Measurements from ENCODE around the gene HYAL2. TPM values are rescaled to one million over a fixed set of nuclear protein-coding genes. Genes with fewer than 3 reads are reported as not detected.

HYAL2 gene
- total and polyA plus RNA-seq, 2 of the 8 experiments (the other 6 are each of a cell fraction or from before 2014, with no cell fraction given), result 51.9 to 176 TPM

DNA sequence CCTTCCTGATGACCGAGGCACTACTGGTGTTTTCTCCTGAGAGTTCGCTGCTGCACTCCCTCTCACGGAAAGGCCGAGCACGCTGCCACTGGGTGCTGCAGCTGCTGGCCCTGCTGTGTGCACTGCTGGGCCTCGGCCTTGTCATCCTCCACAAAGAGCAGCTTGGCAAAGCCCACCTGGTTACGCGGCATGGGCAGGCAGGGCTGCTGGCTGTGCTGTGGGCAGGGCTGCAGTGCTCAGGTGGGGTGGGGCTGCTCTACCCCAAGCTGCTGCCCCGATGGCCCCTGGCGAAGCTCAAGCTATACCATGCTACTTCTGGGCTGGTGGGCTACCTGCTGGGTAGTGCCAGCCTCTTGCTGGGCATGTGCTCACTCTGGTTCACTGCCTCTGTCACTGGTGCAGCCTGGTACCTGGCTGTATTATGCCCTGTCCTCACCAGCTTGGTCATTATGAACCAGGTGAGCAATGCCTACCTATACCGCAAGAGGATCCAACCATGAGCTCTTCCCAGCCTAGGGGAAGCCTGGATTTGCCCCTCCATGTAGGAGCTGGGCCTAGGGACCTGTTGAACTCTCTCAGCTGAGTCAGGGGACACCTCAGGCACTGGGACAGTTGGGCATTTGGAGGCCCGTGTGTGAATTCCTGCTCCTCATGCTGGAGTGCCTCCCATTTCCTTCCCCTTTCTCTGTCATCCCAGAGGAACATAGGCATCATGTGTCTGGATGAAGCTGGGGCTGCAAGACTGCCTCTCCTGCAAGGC, 30.9 kb upstream of the HYAL2 start:
- no peak overlapping the region for H2BK5ac ChIP-seq (ENCODE audit: low read depth, low read length)
- H3K9ac ChIP-seq (replicated peaks in 1 of 4; ENCODE audit: extremely low read depth in 1 of 4, low read depth in 3 of 4, low read length in 3 of 4), result no peak overlapping the region
- no peak overlapping the region for H3K27ac ChIP-seq (ENCODE audit: low read depth, low read length)
- H3K23me2 ChIP-seq (ENCODE audit: low read depth, low read length), result peaks cover 10% of the 10 kb centered on the region
- peaks cover 16% of the 10 kb centered on the region for H3K79me1 ChIP-seq (ENCODE audit: low read depth, low read length)
- no peak overlapping the region for H3K18ac ChIP-seq (ENCODE audit: extremely low read depth, low read length)
- no peak overlapping the region for H2AK5ac ChIP-seq (ENCODE audit: low read depth, low read length)
- H3K56ac ChIP-seq (replicated peaks; ENCODE audit: insufficient read length, low read depth, low read length), result no peak overlapping the region
- H3K4me1 ChIP-seq (replicated peaks in 1 of 4; ENCODE audit: control insufficient read depth in 3 of 4, insufficient read depth in 4 of 4, low read length in 3 of 4), result peaks cover 0 to 21% (median 14%) of the 10 kb centered on the region in 4 experiments; a peak in 6 of 7 replicates
- H4K20me1 ChIP-seq (replicated peaks in 1 of 2; ENCODE audit: control insufficient read depth in 1 of 2, insufficient read depth in 2 of 2, low read length in 2 of 2), result peaks cover 9 to 18% of the 10 kb centered on the region in 2 experiments
- ChIA-PET POLR2A (ENCODE audit: partially characterized antibody) (interaction anchor here (0.8 to 3.3 kb wide), 7 partner anchors 8 to 199 kb away, joined by 3 to 16 read pairs (median 3); partner anchors contain the start of gene RASSF1), CTCF (ENCODE audit: partially characterized antibody) (interaction anchor here (0.6 to 13.4 kb wide), 19 partner anchors 8 to 197 kb away, joined by 3 to 136 read pairs (median 4); partner anchors contain the start of genes HYAL1, HYAL2 and ZMYND10)
- 88% methylated on average over 12 of the region's 12 CpGs; no CpG with 5 or more reads in 1 of the 2 experiments for WGBS, 2 experiments (ENCODE audit: extremely low coverage in 1 of 2, insufficient coverage in 1 of 2, insufficient read length in 1 of 2, insufficient replicate concordance in 2 of 2, low coverage in 1 of 2, low lambda C conversion rate in 2 of 2, missing lambda C conversion rate in 1 of 2)
- no peak overlapping the region for H2BK15ac ChIP-seq (ENCODE audit: low read length)
- H3K79me2 ChIP-seq (ENCODE audit: control insufficient read depth in 1 of 2, insufficient read depth in 2 of 2, low read length in 2 of 2), result peaks cover 0 to 22% of the 10 kb centered on the region in 2 experiments; a peak in 2 of 4 replicates
- H3K4me3 ChIP-seq (ENCODE audit: extremely low read depth in 1 of 4, insufficient read depth in 2 of 4, low read depth in 3 of 4, low read length in 4 of 4), result no peak overlapping the region
- H3K4ac ChIP-seq (replicated peaks; ENCODE audit: insufficient read length, low read depth, low read length), result no peak overlapping the region
- no peak overlapping the region for H4K91ac ChIP-seq (replicated peaks; ENCODE audit: insufficient read length, low read length)
- no peak overlapping the region for H2AFZ ChIP-seq (ENCODE audit: low read length)
- no peak overlapping the region for H2BK120ac ChIP-seq (replicated peaks; ENCODE audit: low read depth, low read length)
- no peak overlapping the region for H2BK20ac ChIP-seq (ENCODE audit: low read length)
- no peak overlapping the region for H2BK12ac ChIP-seq (ENCODE audit: low read depth, low read length)
- TF ChIP-seq BRCA1 (IDR thresholded peaks at IDR 0.05; ENCODE audit: low read depth, low read length), result no peak
- TF ChIP-seq, protein P1, sequence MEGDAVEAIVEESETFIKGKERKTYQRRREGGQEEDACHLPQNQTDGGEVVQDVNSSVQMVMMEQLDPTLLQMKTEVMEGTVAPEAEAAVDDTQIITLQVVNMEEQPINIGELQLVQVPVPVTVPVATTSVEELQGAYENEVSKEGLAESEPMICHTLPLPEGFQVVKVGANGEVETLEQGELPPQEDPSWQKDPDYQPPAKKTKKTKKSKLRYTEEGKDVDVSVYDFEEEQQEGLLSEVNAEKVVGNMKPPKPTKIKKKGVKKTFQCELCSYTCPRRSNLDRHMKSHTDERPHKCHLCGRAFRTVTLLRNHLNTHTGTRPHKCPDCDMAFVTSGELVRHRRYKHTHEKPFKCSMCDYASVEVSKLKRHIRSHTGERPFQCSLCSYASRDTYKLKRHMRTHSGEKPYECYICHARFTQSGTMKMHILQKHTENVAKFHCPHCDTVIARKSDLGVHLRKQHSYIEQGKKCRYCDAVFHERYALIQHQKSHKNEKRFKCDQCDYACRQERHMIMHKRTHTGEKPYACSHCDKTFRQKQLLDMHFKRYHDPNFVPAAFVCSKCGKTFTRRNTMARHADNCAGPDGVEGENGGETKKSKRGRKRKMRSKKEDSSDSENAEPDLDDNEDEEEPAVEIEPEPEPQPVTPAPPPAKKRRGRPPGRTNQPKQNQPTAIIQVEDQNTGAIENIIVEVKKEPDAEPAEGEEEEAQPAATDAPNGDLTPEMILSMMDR (IDR thresholded peaks at IDR 0.05; ENCODE audit: control extremely low read depth in 1 of 3, insufficient read depth in 1 of 3, low read depth in 1 of 3, low read length in 3 of 3), result no peak
- H3K4me2 ChIP-seq (ENCODE audit: insufficient read depth in 1 of 2, low read depth in 2 of 2, low read length in 2 of 2), result no peak overlapping the region
- no peak for FAIRE-seq
- no peak overlapping the region for H3K23ac ChIP-seq (ENCODE audit: insufficient read length)
- no peak overlapping the region for H4K5ac ChIP-seq (ENCODE audit: insufficient read length, low read depth, low read length)
- no peaks in the 10 kb centered on the region for H3K9me3 ChIP-seq (ENCODE audit: insufficient read depth in 2 of 2, low read depth in 1 of 2, low read length in 1 of 2)
- no peak for DNase-seq (ENCODE audit: low read depth in 1 of 2, low spot score in 2 of 2)
- no peak overlapping the region for H4K8ac ChIP-seq (ENCODE audit: extremely low read depth, insufficient read depth, low read length)
- H3K36me3 ChIP-seq (ENCODE audit: control insufficient read depth in 2 of 4, insufficient read depth in 4 of 4, low read length in 3 of 4), result peaks cover 4 to 10% (median 5%) of the 10 kb centered on the region in 4 experiments; a peak in 5 of 8 replicates
- no peaks in the 10 kb centered on the region; a peak in 1 of 7 replicates for H3K27me3 ChIP-seq (replicated peaks in 1 of 4; ENCODE audit: control insufficient read depth in 3 of 4, extremely low read depth in 1 of 4, insufficient read depth in 3 of 4, low read length in 3 of 4)
- H3K14ac ChIP-seq (ENCODE audit: insufficient read length), result no peak overlapping the region
